ENCODE measurements around the gene HLA-A.

Gene HLA-A

GRCh38 chr6:29935273-29935955 lies 6.9 kb upstream of the HLA-A start:
- DNase-seq, result no peak

GRCh38 chr6:29938746-29939508 lies 3.4 kb upstream of the HLA-A start:
- DNase-seq, result no peak

GRCh38 chr6:29941016-29941415 lies 1.3 kb upstream of the HLA-A start:
- no peak for DNase-seq

GRCh38 chr6:29941471-29941870 lies 861 bp upstream of the HLA-A start:
- DNase-seq, result no peak

- DNase-seq, result no peak
Measured at GRCh38 chr6:29941916-29942274, 437 bp upstream of the HLA-A start.

GRCh38 chr6:29943053-29943966 lies 978 bp downstream of the HLA-A start:
- DNase-seq, result peak; percentile 35

GRCh38 chr6:29945281-29945820 lies 3.0 kb downstream of the HLA-A start:
- DNase-seq, result no peak

- no peak for DNase-seq
Measured at GRCh38 chr6:29946223-29947076, 4.1 kb downstream of the HLA-A start.

GRCh38 chr6:29947077-29947980 lies 5.0 kb downstream of the HLA-A start:
- no peak for DNase-seq

- no peak for DNase-seq
Measured at GRCh38 chr6:29948277-29948676, 5.9 kb downstream of the HLA-A start.

- DNase-seq, result no peak
Measured at GRCh38 chr6:29949934-29950333, 7.6 kb downstream of the HLA-A start.

- no peak for DNase-seq
Measured at GRCh38 chr6:29951882-29952281, 9.6 kb downstream of the HLA-A start.

GRCh38 chr6:29953001-29953441 lies 10.7 kb downstream of the HLA-A start:
- DNase-seq, result no peak

GRCh38 chr6:29953686-29954085 lies 11.4 kb downstream of the HLA-A start:
- no peak for DNase-seq

GRCh38 chr6:29954272-29954671 lies 11.9 kb downstream of the HLA-A start:
- DNase-seq, result no peak

- no peak for DNase-seq
Measured at GRCh38 chr6:29955783-29956182, 13.5 kb downstream of the HLA-A start.

GRCh38 chr6:29956518-29956917 lies 14.2 kb downstream of the HLA-A start:
- DNase-seq, result no peak

GRCh38 chr6:29958046-29958445 lies 15.7 kb downstream of the HLA-A start:
- DNase-seq, result no peak

GRCh38 chr6:29958921-29959320 lies 16.6 kb downstream of the HLA-A start:
- no peak for DNase-seq

- DNase-seq, result no peak
Measured at GRCh38 chr6:29959467-29959866, 17.1 kb downstream of the HLA-A start.

GRCh38 chr6:29961966-29962365 lies 19.6 kb downstream of the HLA-A start:
- DNase-seq, result no peak

All from activated naive CD4-positive, alpha-beta T cell treated with Interleukin-2 at 50 U/mL for 16 hours (primary cell).